SU-DHL-6 (cell line): ENCODE data around the gene MYCBPAP.

Source experiments
- H2AFZ ChIP-seq: fragments of 200-600 bp; sonication (generic); 2 replicates; pipeline ENCODE4 v1.6.1; 2014; ENCODE audit warnings: low read depth, mild to moderate bottlenecking, moderate library complexity, mixed read lengths, antibody characterized with exemption, low read length; ENCODE audit not compliant: severe bottlenecking
- H3F3A ChIP-seq: fragments of 200-600 bp; shearing (Covaris generic); 2 replicates; pipeline ENCODE4 v1.6.0; 2016; ENCODE audit warnings: antibody characterized with exemption, mild to moderate bottlenecking; ENCODE audit not compliant: insufficient read depth
- H3K27ac ChIP-seq: fragments of 200-600 bp; sonication (generic); 2 replicates; pipeline ENCODE4 v1.5.1; 2016; ENCODE audit warnings: low read depth, mild to moderate bottlenecking, low read length, moderate library complexity, mixed read lengths
- H3K27me3 ChIP-seq: fragments of 200-600 bp; sonication (generic), shearing (Covaris generic); 2 replicates; pipeline ENCODE4 v1.6.0; 2014; ENCODE audit warnings: mild to moderate bottlenecking, low read length
- H3K36me3 ChIP-seq: fragments of 200-600 bp; sonication (generic); 2 replicates; pipeline ENCODE4 v1.6.1; 2014; ENCODE audit warnings: mild to moderate bottlenecking, low read length, mixed read lengths
- H3K4me2 ChIP-seq: fragments of 300-600, 200-600 bp; shearing (Covaris generic), sonication (generic); 2 replicates; pipeline ENCODE4 v1.6.0; 2014; ENCODE audit warnings: low read length, low read depth, mild to moderate bottlenecking; ENCODE audit not compliant: poor library complexity, severe bottlenecking
- H3K4me3 ChIP-seq: fragments of 200-600 bp; sonication (generic); 2 replicates; pipeline ENCODE4 v1.5.1; 2014; ENCODE audit warnings: antibody characterized with exemption, low read length, mild to moderate bottlenecking, mixed read lengths; ENCODE audit not compliant: insufficient read depth, poor library complexity, severe bottlenecking
- H3K79me2 ChIP-seq: fragments of 200-600 bp; sonication (generic); 2 replicates; pipeline ENCODE4 v1.6.1; 2014; ENCODE audit warnings: mild to moderate bottlenecking, low read length, moderate library complexity; ENCODE audit not compliant: insufficient read depth
- H3K9ac ChIP-seq: fragments of 200-600 bp; sonication (generic); 2 replicates; pipeline ENCODE4 v1.7.0; 2014; ENCODE audit warnings: mild to moderate bottlenecking, low read length
- H3K9me2 ChIP-seq: fragments of 200-600 bp; sonication (generic); replicated peaks from 2 replicates; pipeline ENCODE4 v1.6.1; 2014; ENCODE audit warnings: low read length; ENCODE audit not compliant: insufficient read depth
- H3K9me3 ChIP-seq: fragments of 200-600 bp; sonication (generic); 2 replicates; pipeline ENCODE4 v1.6.1; 2014; ENCODE audit warnings: low read length, mixed read lengths; ENCODE audit not compliant: insufficient read depth
- H4K20me1 ChIP-seq: fragments of 200-600 bp; sonication (generic); 2 replicates; pipeline ENCODE4 v1.6.1; 2014; ENCODE audit warnings: low read depth, mild to moderate bottlenecking, antibody characterized with exemption, low read length, moderate library complexity, mixed read lengths
- CTCF ChIP-seq: fragments of 200-600 bp; sonication (generic); IDR thresholded peaks from one replicate; pipeline ENCODE4 v1.5.1; 2017; ENCODE audit warnings: antibody characterized with exemption, mild to moderate bottlenecking, low read length, moderate library complexity; ENCODE audit not compliant: insufficient read depth, poor library complexity, severe bottlenecking
- EZH2phosphoT487 ChIP-seq: fragments of 200-600 bp; sonication (generic), shearing (Covaris generic); conservative IDR thresholded peaks from 2 replicates; pipeline ENCODE4 v1.6.1; 2018; ENCODE audit warnings: mild to moderate bottlenecking, antibody characterized with exemption, low read length, moderate library complexity, mixed read lengths

Gene MYCBPAP

GRCh38 chr17:50468304-50469207 is 39.7 kb upstream of the MYCBPAP start, which contains the start of gene CHAD:
TSS of gene CHAD (minus strand) at chr17:50468880. CDS start at chr17:50468813, 67 bp downstream.
- no peaks in the 10 kb centered on the region for H4K20me1 ChIP-seq
- no peaks in the 10 kb centered on the region for H3K79me2 ChIP-seq
- no peaks in the 10 kb centered on the region for H3K9me3 ChIP-seq
- no peaks in the 10 kb centered on the region for H3K36me3 ChIP-seq
- H3K27ac ChIP-seq: no peak within 1 kb of the TSS
- H3K9me2 ChIP-seq: no peaks in the 10 kb centered on the region
- no peak within 1 kb of the TSS for H3K4me3 ChIP-seq
- H3K27me3 ChIP-seq: no peaks in the 10 kb centered on the region
- H3F3A ChIP-seq: no peaks in the 10 kb centered on the region
- H2AFZ ChIP-seq: no peak within 1 kb of the TSS
- TF ChIP-seq EZH2phosphoT487 (no peak), CTCF (no peak)
- no peak within 1 kb of the TSS for H3K4me2 ChIP-seq
- no peak within 1 kb of the TSS for H3K9ac ChIP-seq

GRCh38 chr17:50469208-50469605 is 39.0 kb upstream of the MYCBPAP start:
- no peak overlapping the region for H2AFZ ChIP-seq
- no peak overlapping the region for H3K4me2 ChIP-seq
- TF ChIP-seq CTCF (no peak), EZH2phosphoT487 (no peak)
- H3K27me3 ChIP-seq: no peaks in the 10 kb centered on the region
- H3K79me2 ChIP-seq: no peaks in the 10 kb centered on the region
- H3K9me2 ChIP-seq: no peaks in the 10 kb centered on the region
- H3K9me3 ChIP-seq: no peaks in the 10 kb centered on the region
- no peak overlapping the region for H3K4me3 ChIP-seq
- no peaks in the 10 kb centered on the region for H3K36me3 ChIP-seq
- H3F3A ChIP-seq: no peaks in the 10 kb centered on the region
- H3K27ac ChIP-seq: no peak overlapping the region
- H4K20me1 ChIP-seq: no peaks in the 10 kb centered on the region
- H3K9ac ChIP-seq: no peak overlapping the region

GRCh38 chr17:50469671-50470305 is 38.5 kb upstream of the MYCBPAP start:
- Histone ChIP-seq H3K9me2 (no peaks in the 10 kb centered on the region), H2AFZ (no peak overlapping the region), H3K27me3 (no peaks in the 10 kb centered on the region), H3F3A (no peaks in the 10 kb centered on the region), H3K4me2 (no peak overlapping the region), H3K4me3 (no peak overlapping the region), H3K9ac (no peak overlapping the region), H4K20me1 (no peaks in the 10 kb centered on the region), H3K36me3 (no peaks in the 10 kb centered on the region), H3K79me2 (no peaks in the 10 kb centered on the region), H3K9me3 (no peaks in the 10 kb centered on the region), H3K27ac (no peak overlapping the region)
- no peak for TF ChIP-seq CTCF
- TF ChIP-seq EZH2phosphoT487: no peak
